Measurements from ENCODE around the gene NRP1. TPM values are rescaled to one million over a fixed set of nuclear protein-coding genes. Genes with fewer than 3 reads are reported as not detected.

Gene NRP1
- total RNA-seq, 1 donor from 2014 or later = 249 TPM

GRCh38 chr10:33349268-33349667 lies 14.8 kb upstream of the NRP1 start:
- no peak for DNase-seq (ENCODE audit: low read depth, low spot score)

GRCh38 chr10:33347211-33347610 lies 12.7 kb upstream of the NRP1 start:
- no peak for DNase-seq (ENCODE audit: low read depth, low spot score)

- no peak for DNase-seq (ENCODE audit: low read depth, low spot score)
Measured at GRCh38 chr10:33345236-33345635, 10.8 kb upstream of the NRP1 start.

GRCh38 chr10:33344676-33345075 lies 10.2 kb upstream of the NRP1 start:
- no peak for DNase-seq (ENCODE audit: low read depth, low spot score)

- DNase-seq (ENCODE audit: low read depth, low spot score) = no peak
Measured at GRCh38 chr10:33341637-33342036, 7.2 kb upstream of the NRP1 start.

GRCh38 chr10:33337326-33337957 lies 3.0 kb upstream of the NRP1 start:
- no peak for DNase-seq (ENCODE audit: low read depth, low spot score)

GRCh38 chr10:33336582-33337325 lies 2.3 kb upstream of the NRP1 start:
- DNase-seq (ENCODE audit: low read depth, low spot score) = no peak

GRCh38 chr10:33335801-33336581 lies 1.5 kb upstream of the NRP1 start:
- no peak for DNase-seq (ENCODE audit: low read depth, low spot score)

- no peak for DNase-seq (ENCODE audit: low read depth, low spot score)
Measured at GRCh38 chr10:33335551-33335800, 1.0 kb upstream of the NRP1 start.

- peak; percentile 51 for DNase-seq (ENCODE audit: low read depth, low spot score)
Measured at GRCh38 chr10:33334805-33335550, 511 bp upstream of the NRP1 start.

- DNase-seq (ENCODE audit: low read depth, low spot score) = no peak
Measured at GRCh38 chr10:33333260-33334101, 986 bp downstream of the NRP1 start.

- no peak for DNase-seq (ENCODE audit: low read depth, low spot score)
Measured at GRCh38 chr10:33332183-33333065, 2.0 kb downstream of the NRP1 start.

GRCh38 chr10:33331379-33331694 lies 3.1 kb downstream of the NRP1 start:
- DNase-seq (ENCODE audit: low read depth, low spot score) = no peak

GRCh38 chr10:33330543-33331378 lies 3.7 kb downstream of the NRP1 start:
- DNase-seq (ENCODE audit: low read depth, low spot score) = peak; percentile 65

- no peak for DNase-seq (ENCODE audit: low read depth, low spot score)
Measured at GRCh38 chr10:33329178-33329577, 5.3 kb downstream of the NRP1 start.

- DNase-seq (ENCODE audit: low read depth, low spot score) = no peak
Measured at GRCh38 chr10:33328253-33328652, 6.2 kb downstream of the NRP1 start.

- no peak for DNase-seq (ENCODE audit: low read depth, low spot score)
Measured at GRCh38 chr10:33327751-33328150, 6.7 kb downstream of the NRP1 start.

GRCh38 chr10:33326933-33327332 lies 7.5 kb downstream of the NRP1 start:
- no peak for DNase-seq (ENCODE audit: low read depth, low spot score)

GRCh38 chr10:33325929-33326328 lies 8.5 kb downstream of the NRP1 start:
- DNase-seq (ENCODE audit: low read depth, low spot score) = no peak

Data from pulmonary artery endothelial cell (primary cell).